ENCODE results near the gene NBPF6. TPM values are rescaled to one million over a fixed set of nuclear protein-coding genes. Genes with fewer than 3 reads are reported as not detected.

Gene NBPF6
- total RNA-seq, 1 experiment from 2014 or later: not detected

GRCh38 chr1:108502138-108502537 lies 52.0 kb downstream of the NBPF6 start:
- intact Hi-C loops (cut with micrococcal nuclease): loop anchor here (10.0 kb wide), 1 partner anchor 377 kb away; no protein-coding TSS in a partner anchor
- BruUV-seq (replicated peaks): no TSS peak
- TF ChIP-seq, protein P1, sequence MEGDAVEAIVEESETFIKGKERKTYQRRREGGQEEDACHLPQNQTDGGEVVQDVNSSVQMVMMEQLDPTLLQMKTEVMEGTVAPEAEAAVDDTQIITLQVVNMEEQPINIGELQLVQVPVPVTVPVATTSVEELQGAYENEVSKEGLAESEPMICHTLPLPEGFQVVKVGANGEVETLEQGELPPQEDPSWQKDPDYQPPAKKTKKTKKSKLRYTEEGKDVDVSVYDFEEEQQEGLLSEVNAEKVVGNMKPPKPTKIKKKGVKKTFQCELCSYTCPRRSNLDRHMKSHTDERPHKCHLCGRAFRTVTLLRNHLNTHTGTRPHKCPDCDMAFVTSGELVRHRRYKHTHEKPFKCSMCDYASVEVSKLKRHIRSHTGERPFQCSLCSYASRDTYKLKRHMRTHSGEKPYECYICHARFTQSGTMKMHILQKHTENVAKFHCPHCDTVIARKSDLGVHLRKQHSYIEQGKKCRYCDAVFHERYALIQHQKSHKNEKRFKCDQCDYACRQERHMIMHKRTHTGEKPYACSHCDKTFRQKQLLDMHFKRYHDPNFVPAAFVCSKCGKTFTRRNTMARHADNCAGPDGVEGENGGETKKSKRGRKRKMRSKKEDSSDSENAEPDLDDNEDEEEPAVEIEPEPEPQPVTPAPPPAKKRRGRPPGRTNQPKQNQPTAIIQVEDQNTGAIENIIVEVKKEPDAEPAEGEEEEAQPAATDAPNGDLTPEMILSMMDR (IDR thresholded peaks at IDR 0.05; ENCODE audit: unreplicated experiment): no peak
- Mint-ChIP-seq H3K4me1 (ENCODE audit: insufficient read depth, unreplicated experiment) (peaks cover 13% of the 10 kb centered on the region), H3K9me3 (ENCODE audit: unreplicated experiment) (no peaks in the 10 kb centered on the region), H3K27me3 (ENCODE audit: insufficient read depth, unreplicated experiment) (no peaks in the 10 kb centered on the region), H3K27ac (ENCODE audit: low read depth, unreplicated experiment) (no peak overlapping the region), H3K4me3 (ENCODE audit: unreplicated experiment) (no peak overlapping the region), H3K36me3 (ENCODE audit: insufficient read depth, unreplicated experiment) (no peaks in the 10 kb centered on the region)
- POLR2A ChIA-PET: interaction anchor here (1.1 kb wide), 1 partner anchor 10 kb away, joined by 3 read pairs; no protein-coding TSS in a partner anchor
- no peak for DNase-seq (ENCODE audit: unreplicated experiment)
- CTCF ChIA-PET: interaction anchor here (0.7 to 1.0 kb wide), 2 partner anchors 9 to 10 kb away, joined by 3 read pairs; no protein-coding TSS in a partner anchor

DNA sequence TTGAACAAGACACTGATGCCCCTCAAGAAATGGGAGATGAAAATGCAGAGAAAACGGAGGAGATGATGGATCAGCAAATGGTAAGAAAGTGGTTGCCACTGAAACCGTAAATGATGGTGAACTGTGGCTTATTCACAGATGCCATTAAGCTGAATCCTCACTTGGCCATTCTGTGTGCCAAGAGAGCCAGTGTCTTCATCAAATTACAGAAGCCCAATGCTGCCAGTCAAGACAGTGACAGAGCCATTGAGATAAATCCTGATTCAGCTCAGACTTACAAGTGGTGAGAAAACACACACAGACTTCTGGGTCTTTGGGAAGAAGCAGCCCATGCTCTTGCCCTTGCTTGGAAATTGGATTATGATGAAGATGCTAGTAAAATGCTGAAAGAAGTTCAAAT lies 52.5 kb downstream of the NBPF6 start:
- intact Hi-C loops (cut with micrococcal nuclease): loop anchor here (10.0 kb wide), 1 partner anchor 378 kb away; no protein-coding TSS in a partner anchor
- CTCF ChIA-PET: interaction anchor here (0.7 to 1.0 kb wide), 2 partner anchors 8 to 9 kb away, joined by 3 read pairs; no protein-coding TSS in a partner anchor
- peak; percentile 46 for DNase-seq (ENCODE audit: unreplicated experiment)
- no TSS peak for BruUV-seq (replicated peaks)
- Mint-ChIP-seq H3K36me3 (ENCODE audit: insufficient read depth, unreplicated experiment) (no peaks in the 10 kb centered on the region), H3K4me3 (ENCODE audit: unreplicated experiment) (no peak overlapping the region), H3K4me1 (ENCODE audit: insufficient read depth, unreplicated experiment) (peaks cover 13% of the 10 kb centered on the region), H3K9me3 (ENCODE audit: unreplicated experiment) (no peaks in the 10 kb centered on the region), H3K27me3 (ENCODE audit: insufficient read depth, unreplicated experiment) (no peaks in the 10 kb centered on the region), H3K27ac (ENCODE audit: low read depth, unreplicated experiment) (no peak overlapping the region)
- POLR2A ChIA-PET: interaction anchor here (0.9 to 1.1 kb wide), 2 partner anchors 10 to 210 kb away, joined by 3 read pairs; partner anchors contain the start of gene FNDC7
- TF ChIP-seq, protein P1 (IDR thresholded peaks at IDR 0.05; ENCODE audit: unreplicated experiment): no peak

DNA sequence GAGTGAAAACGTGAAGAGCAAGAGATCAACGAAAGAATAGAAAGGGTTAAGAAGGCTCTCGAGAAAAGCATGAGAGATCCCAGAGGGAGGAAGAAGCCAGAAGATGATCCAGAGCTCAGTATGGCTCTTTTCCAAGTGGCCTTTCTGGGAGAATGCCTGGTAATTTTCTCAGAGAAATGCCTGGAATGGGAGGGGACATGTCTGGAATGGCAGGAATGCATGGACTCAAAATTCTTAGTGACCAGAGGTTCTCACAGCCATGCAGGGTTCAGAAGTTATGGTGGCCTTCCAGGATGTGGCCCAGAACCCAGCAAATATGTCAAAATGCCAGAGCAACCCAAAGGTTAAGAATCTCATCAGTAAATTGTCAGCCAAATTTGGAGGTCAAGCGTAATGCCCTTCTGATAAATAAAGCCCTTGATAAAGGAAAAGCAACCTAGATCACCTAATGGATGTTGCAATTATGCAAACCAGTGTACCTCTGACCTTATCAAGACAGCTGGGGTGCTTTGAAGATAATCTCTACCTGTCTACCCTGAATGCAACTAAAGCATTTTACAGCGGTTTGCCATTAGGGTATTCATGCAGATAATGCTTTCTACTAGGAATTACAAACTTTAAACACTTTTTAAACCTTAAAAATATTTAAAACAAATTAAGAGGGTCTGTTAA lies 53.1 kb downstream of the NBPF6 start:
- intact Hi-C loops (cut with micrococcal nuclease): loop anchor here (10.0 kb wide), 1 partner anchor 378 kb away; no protein-coding TSS in a partner anchor
- POLR2A ChIA-PET: interaction anchor here (0.9 to 1.1 kb wide), 2 partner anchors 9 to 209 kb away, joined by 3 read pairs; partner anchors contain the start of gene FNDC7

GRCh38 chr1:108504447-108504846 lies 54.3 kb downstream of the NBPF6 start:
- no peaks in the 10 kb centered on the region for H3K36me3 Mint-ChIP-seq (ENCODE audit: insufficient read depth, unreplicated experiment)
- TF ChIP-seq, protein P1 (IDR thresholded peaks at IDR 0.05; ENCODE audit: unreplicated experiment): no peak
- no peak for DNase-seq (ENCODE audit: unreplicated experiment)
- CTCF ChIA-PET: interaction anchor here (1.2 kb wide), 1 partner anchor 56 kb away, joined by 4 read pairs; the partner anchor contains the start of gene EEIG2
- H3K27me3 Mint-ChIP-seq (ENCODE audit: insufficient read depth, unreplicated experiment): no peaks in the 10 kb centered on the region
- peaks cover 13% of the 10 kb centered on the region for H3K4me1 Mint-ChIP-seq (ENCODE audit: insufficient read depth, unreplicated experiment)
- intact Hi-C loops (cut with micrococcal nuclease): loop anchor here (10.0 kb wide), 1 partner anchor 380 kb away; no protein-coding TSS in a partner anchor
- no TSS peak for BruUV-seq (replicated peaks)
- no peak overlapping the region for H3K4me3 Mint-ChIP-seq (ENCODE audit: unreplicated experiment)
- H3K9me3 Mint-ChIP-seq (ENCODE audit: unreplicated experiment): no peaks in the 10 kb centered on the region
- H3K27ac Mint-ChIP-seq (ENCODE audit: low read depth, unreplicated experiment): no peak overlapping the region
- POLR2A ChIA-PET: no interaction called here

More for the DNA sequence above, 53.1 kb downstream of the NBPF6 start:
- peak; percentile 43 for DNase-seq (ENCODE audit: unreplicated experiment)
- no peak overlapping the region for H3K27ac Mint-ChIP-seq (ENCODE audit: low read depth, unreplicated experiment)
- H3K4me1 Mint-ChIP-seq (ENCODE audit: insufficient read depth, unreplicated experiment): peaks cover 13% of the 10 kb centered on the region
- BruUV-seq (replicated peaks): no TSS peak
- no peaks in the 10 kb centered on the region for H3K9me3 Mint-ChIP-seq (ENCODE audit: unreplicated experiment)
- TF ChIP-seq, protein P1 (IDR thresholded peaks at IDR 0.05; ENCODE audit: unreplicated experiment): no peak
- H3K36me3 Mint-ChIP-seq (ENCODE audit: insufficient read depth, unreplicated experiment): no peaks in the 10 kb centered on the region
- H3K27me3 Mint-ChIP-seq (ENCODE audit: insufficient read depth, unreplicated experiment): no peaks in the 10 kb centered on the region
- CTCF ChIA-PET: no interaction called here
- H3K4me3 Mint-ChIP-seq (ENCODE audit: unreplicated experiment): no peak overlapping the region
